ENCODE data around the gene FYTTD1.

FYTTD1 gene

GRCh38 chr3:197836244-197836643 lies 86.6 kb downstream of the FYTTD1 start:
- DNase-seq (ENCODE audit: low read depth), result no peak

Measured in activated gamma-delta T cell treated with anti-CD3 and anti-CD28 coated beads, Interleukin-2, amount 50 U/mL, for 16 hours (primary cell).